H9 (cell line): ENCODE measurements around the gene TRMT11. TPM values are rescaled to one million over a fixed set of nuclear protein-coding genes. Genes with fewer than 3 reads are reported as not detected.

Experiments used
- DNase-seq: peaks from one replicate; pipeline ENCODE4 v3.0.0-alpha.2; 2017
- H2AFZ ChIP-seq: one replicate; pipeline ENCODE4 v1.6.1; 2013; ENCODE audit warnings: mild to moderate bottlenecking, low read length, control low read depth, moderate library complexity
- H2AK5ac ChIP-seq: 2 replicates; pipeline ENCODE4 v1.6.1; 2013; ENCODE audit warnings: low read length, control low read depth, mixed read lengths; ENCODE audit not compliant: insufficient read length
- H2BK120ac ChIP-seq: one replicate; pipeline ENCODE4 v1.6.1; 2013; ENCODE audit warnings: low read depth, mild to moderate bottlenecking, low read length, control low read depth, inconsistent platforms; ENCODE audit not compliant: poor library complexity, severe bottlenecking
- H2BK12ac ChIP-seq: 2 replicates; pipeline ENCODE4 v1.6.1; 2013; ENCODE audit warnings: low read length, control low read depth, mixed read lengths, low read depth; ENCODE audit not compliant: insufficient read length
- H2BK15ac ChIP-seq: 2 replicates; pipeline ENCODE4 v1.6.1; 2013; ENCODE audit warnings: low read depth, low read length, control low read depth
- H2BK20ac ChIP-seq: one replicate; pipeline ENCODE4 v1.6.1; 2013; ENCODE audit warnings: low read depth, mild to moderate bottlenecking, low read length, control low read depth, inconsistent platforms; ENCODE audit not compliant: poor library complexity, severe bottlenecking
- H2BK5ac ChIP-seq: 2 replicates; pipeline ENCODE4 v1.6.1; 2013; ENCODE audit warnings: low read length, control low read depth, mixed read lengths; ENCODE audit not compliant: insufficient read length
- H3K14ac ChIP-seq: 2 replicates; pipeline ENCODE4 v1.6.1; 2013; ENCODE audit warnings: low read length, control low read depth; ENCODE audit not compliant: insufficient read depth
- H3K18ac ChIP-seq: 2 replicates; pipeline ENCODE4 v1.6.1; 2013; ENCODE audit warnings: low read depth, mild to moderate bottlenecking, mixed read lengths, low read length, control low read depth; ENCODE audit not compliant: insufficient read length
- H3K23ac ChIP-seq: 2 replicates; pipeline ENCODE4 v1.6.1; 2013; ENCODE audit warnings: low read length, control low read depth, mixed read lengths, low read depth; ENCODE audit not compliant: insufficient read length
- H3K23me2 ChIP-seq: 2 replicates; pipeline ENCODE4 v1.6.1; 2013; ENCODE audit warnings: low read depth, mild to moderate bottlenecking, mixed read lengths, low read length, control low read depth; ENCODE audit not compliant: insufficient read length, poor library complexity, severe bottlenecking
- H3K27ac ChIP-seq: 2 replicates; pipeline ENCODE4 v1.5.1; 2013; ENCODE audit warnings: low read length, control low read depth, mixed read lengths, low read depth; ENCODE audit not compliant: insufficient read length
- H3K27me3 ChIP-seq: 2 replicates; pipeline ENCODE4 v1.6.1; 2013; ENCODE audit warnings: low read length, control low read depth, inconsistent platforms; ENCODE audit not compliant: insufficient read depth
- H3K4ac ChIP-seq: 2 replicates; pipeline ENCODE4 v1.6.1; 2013; ENCODE audit warnings: low read depth, mild to moderate bottlenecking, control low read depth, inconsistent platforms, low read length, moderate library complexity
- H3K4me1 ChIP-seq: 2 replicates; pipeline ENCODE4 v1.6.1; 2013; ENCODE audit warnings: low read length, control low read depth, inconsistent platforms; ENCODE audit not compliant: insufficient read depth
- H3K4me2 ChIP-seq: 2 replicates; pipeline ENCODE4 v1.6.1; 2013; ENCODE audit warnings: low read length, control low read depth, mixed read lengths; ENCODE audit not compliant: insufficient read length, insufficient read depth
- H3K56ac ChIP-seq: 2 replicates; pipeline ENCODE4 v1.6.1; 2013; ENCODE audit warnings: low read depth, mild to moderate bottlenecking, mixed read lengths, low read length, control low read depth; ENCODE audit not compliant: insufficient read length
- H3K79me1 ChIP-seq: 2 replicates; pipeline ENCODE4 v1.6.1; 2013; ENCODE audit warnings: low read depth, mild to moderate bottlenecking, moderate library complexity, low read length, control low read depth, inconsistent platforms; ENCODE audit not compliant: insufficient read depth, poor library complexity, severe bottlenecking
- H3K79me2 ChIP-seq: 2 replicates; pipeline ENCODE4 v1.6.1; 2013; ENCODE audit warnings: low read length, control low read depth, inconsistent platforms; ENCODE audit not compliant: insufficient read depth
- H3K9ac ChIP-seq: 2 replicates; pipeline ENCODE4 v1.6.1; 2013; ENCODE audit warnings: low read length, control low read depth, mixed read lengths; ENCODE audit not compliant: insufficient read length; ENCODE audit errors: extremely low read depth
- H3K9me3 ChIP-seq: one replicate; pipeline ENCODE4 v1.6.1; 2013; ENCODE audit warnings: low read depth, low read length, inconsistent platforms; ENCODE audit not compliant: control insufficient read depth
- H3T11ph ChIP-seq: one replicate; pipeline ENCODE4 v1.6.1; 2013; ENCODE audit warnings: mild to moderate bottlenecking, low read length, control low read depth, inconsistent platforms
- H4K20me1 ChIP-seq: one replicate; pipeline ENCODE4 v1.6.1; 2013; ENCODE audit not compliant: control insufficient read depth, insufficient read length, insufficient read depth
- H4K5ac ChIP-seq: 2 replicates; pipeline ENCODE4 v1.6.1; 2013; ENCODE audit warnings: low read depth, mild to moderate bottlenecking, mixed read lengths, low read length, control low read depth; ENCODE audit not compliant: insufficient read length
- H4K8ac ChIP-seq: replicated peaks from 2 replicates; pipeline ENCODE4 v1.6.1; 2013; ENCODE audit warnings: low read length, control low read depth, mixed read lengths, low read depth; ENCODE audit not compliant: insufficient read length
- H4K91ac ChIP-seq: 2 replicates; pipeline ENCODE4 v1.6.1; 2013; ENCODE audit warnings: low read depth, mild to moderate bottlenecking, moderate library complexity, mixed read lengths, low read length, control low read depth; ENCODE audit not compliant: insufficient read length
- H3K27ac Mint-ChIP-seq, 3 experiments: 2 replicates in 2 of 3; 3 replicates in 1 of 3; pipeline ENCODE4 v1.8.0; 2020 to 2021; ENCODE audit warnings: mixed read lengths in 3 of 3, mild to moderate bottlenecking in 1 of 3, moderate library complexity in 1 of 3
- H3K27me3 Mint-ChIP-seq: 2 replicates; pipeline ENCODE4 v1.8.0; 2021; ENCODE audit warnings: low read depth, mild to moderate bottlenecking, moderate library complexity, mixed read lengths
- H3K36me3 Mint-ChIP-seq, 3 experiments: 2 replicates in 2 of 3; 3 replicates in 1 of 3; pipeline ENCODE4 v1.8.0; 2020 to 2021; ENCODE audit warnings: low read depth in 3 of 3, mixed read lengths in 3 of 3; ENCODE audit not compliant: insufficient read depth in 1 of 3
- H3K4me1 Mint-ChIP-seq, 2 experiments: 2 replicates each; pipeline ENCODE4 v1.8.0; 2020; ENCODE audit warnings: mixed read lengths in 2 of 2
- H3K4me3 Mint-ChIP-seq, 2 experiments: 2 replicates in 1 of 2; 3 replicates in 1 of 2; pipeline ENCODE4 v1.8.0; 2020 to 2021; ENCODE audit warnings: mild to moderate bottlenecking in 2 of 2, mixed read lengths in 2 of 2, moderate library complexity in 1 of 2
- H3K9me3 Mint-ChIP-seq, 2 experiments: 2 replicates in 1 of 2; 3 replicates in 1 of 2; pipeline ENCODE4 v1.8.0; 2020; ENCODE audit warnings: mild to moderate bottlenecking in 2 of 2, mixed read lengths in 2 of 2, moderate library complexity in 1 of 2
- WGBS: extraction: QIAGEN DNeasy Blood & Tissue Kit; methylation state at CpG from one replicate; pipeline ENCODE4 v1.1.7; 2013; ENCODE audit warnings: missing lambda C conversion rate, low lambda C conversion rate, mixed read lengths; ENCODE audit not compliant: insufficient read length; ENCODE audit errors: extremely low coverage; 5-methylcytosine and 5-hydroxymethylcytosine counted together
- total RNA-seq: library from RNA; stranded (reverse); gene quantifications from 2 replicates; pipeline ENCODE4 v1.2.1, GENCODE V29; 2021
- TF ChIP-seq, protein P1 (sequence below): fragments of 200-600 bp; sonication (generic); conservative IDR thresholded peaks from 3 replicates; pipeline ENCODE4 v1.8.0; 2021; ENCODE audit warnings: antibody characterized with exemption, mild to moderate bottlenecking

Gene TRMT11
- total RNA-seq, 1 experiment from 2014 or later: 31.1 TPM

DNA sequence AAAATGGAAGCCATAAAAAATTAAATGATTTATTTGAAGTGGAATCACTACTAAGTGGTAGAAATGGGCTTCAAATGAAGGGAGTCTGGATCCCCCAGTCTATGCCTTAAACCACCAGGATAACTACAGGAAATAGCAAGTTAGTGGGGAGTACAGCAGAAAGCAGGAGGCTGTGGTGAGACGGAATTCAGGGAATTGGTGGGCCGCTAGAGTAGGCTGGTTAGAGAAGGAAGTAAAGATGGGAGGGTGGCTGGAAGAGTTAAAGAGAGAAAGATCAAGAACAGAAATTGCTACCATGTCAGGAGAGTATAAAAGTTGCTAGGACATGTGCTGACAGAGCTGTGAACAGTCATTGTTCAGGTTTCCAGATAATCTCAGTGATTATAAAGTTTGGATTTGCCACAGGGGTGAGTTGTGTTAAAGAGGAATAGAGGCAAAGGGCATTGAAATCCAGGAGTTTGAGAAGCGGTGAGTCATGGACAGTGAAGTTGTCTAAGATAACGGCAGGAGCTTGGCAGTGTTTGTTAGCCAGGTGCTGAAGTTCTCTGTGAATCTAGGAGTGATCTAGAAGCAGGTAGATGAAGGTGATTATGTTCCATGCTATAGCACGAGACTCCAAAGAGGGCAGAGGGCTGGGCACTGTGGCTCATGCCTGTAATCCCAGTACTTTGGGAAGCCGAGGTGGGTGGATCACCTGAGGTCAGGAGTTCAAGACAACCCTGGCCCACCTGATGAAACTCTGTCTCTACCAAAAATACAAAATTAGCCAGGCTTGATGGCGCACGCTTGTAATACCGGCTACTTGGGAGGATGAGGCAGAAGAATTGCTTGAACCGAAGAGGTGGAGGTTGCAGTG, 43.4 kb upstream of the TRMT11 start:
- Histone ChIP-seq H2BK5ac (no peak overlapping the region), H3K9ac (no peak overlapping the region), H2AFZ (no peak overlapping the region), H3K4me1 (no peaks in the 10 kb centered on the region), H3K23ac (no peak overlapping the region), H3T11ph (no peak overlapping the region), H3K9me3 (no peaks in the 10 kb centered on the region), H3K4me2 (no peak overlapping the region), H3K14ac (no peak overlapping the region), H4K8ac (no peak overlapping the region), H3K27ac (no peak overlapping the region), H4K20me1 (no peaks in the 10 kb centered on the region), H3K79me1 (no peaks in the 10 kb centered on the region), H4K91ac (no peak overlapping the region), H2BK15ac (no peak overlapping the region), H3K56ac (no peak overlapping the region), H3K18ac (no peak overlapping the region), H4K5ac (no peak overlapping the region), H2BK20ac (no peak overlapping the region), H3K79me2 (no peaks in the 10 kb centered on the region), H2BK120ac (no peak overlapping the region), H3K4ac (no peak overlapping the region), H2AK5ac (no peak overlapping the region), H2BK12ac (no peak overlapping the region), H3K27me3 (no peaks in the 10 kb centered on the region), H3K23me2 (no peaks in the 10 kb centered on the region)
- H3K27me3 Mint-ChIP-seq: peaks cover 4% of the 10 kb centered on the region
- WGBS: no CpG with 5 or more reads among the region's 10 CpGs
- DNase-seq: no peak
- TF ChIP-seq, protein P1, sequence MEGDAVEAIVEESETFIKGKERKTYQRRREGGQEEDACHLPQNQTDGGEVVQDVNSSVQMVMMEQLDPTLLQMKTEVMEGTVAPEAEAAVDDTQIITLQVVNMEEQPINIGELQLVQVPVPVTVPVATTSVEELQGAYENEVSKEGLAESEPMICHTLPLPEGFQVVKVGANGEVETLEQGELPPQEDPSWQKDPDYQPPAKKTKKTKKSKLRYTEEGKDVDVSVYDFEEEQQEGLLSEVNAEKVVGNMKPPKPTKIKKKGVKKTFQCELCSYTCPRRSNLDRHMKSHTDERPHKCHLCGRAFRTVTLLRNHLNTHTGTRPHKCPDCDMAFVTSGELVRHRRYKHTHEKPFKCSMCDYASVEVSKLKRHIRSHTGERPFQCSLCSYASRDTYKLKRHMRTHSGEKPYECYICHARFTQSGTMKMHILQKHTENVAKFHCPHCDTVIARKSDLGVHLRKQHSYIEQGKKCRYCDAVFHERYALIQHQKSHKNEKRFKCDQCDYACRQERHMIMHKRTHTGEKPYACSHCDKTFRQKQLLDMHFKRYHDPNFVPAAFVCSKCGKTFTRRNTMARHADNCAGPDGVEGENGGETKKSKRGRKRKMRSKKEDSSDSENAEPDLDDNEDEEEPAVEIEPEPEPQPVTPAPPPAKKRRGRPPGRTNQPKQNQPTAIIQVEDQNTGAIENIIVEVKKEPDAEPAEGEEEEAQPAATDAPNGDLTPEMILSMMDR: no peak
- no peaks in the 10 kb centered on the region for H3K9me3 Mint-ChIP-seq
- H3K36me3 Mint-ChIP-seq: no peaks in the 10 kb centered on the region
- no peak overlapping the region for H3K4me3 Mint-ChIP-seq
- no peaks in the 10 kb centered on the region for H3K4me1 Mint-ChIP-seq
- H3K27ac Mint-ChIP-seq: no peak overlapping the region
